HG02884 (cell line): ENCODE results near the gene EIF3J.
A peak's percentile ranks its signal among the peaks of the same experiment; 100 is the strongest.
"Not testable (repeated sequence)": the region's sequence is repeated elsewhere in the genome, so short reads cannot be mapped to it uniquely, and the experiment has no call there.

Experiments used
- ATAC-seq: cut with Tn5 transposase; IDR thresholded peaks from one replicate; pipeline ENCODE4 v1.9.1; 2021; ENCODE audit warnings: mild to moderate bottlenecking, moderate library complexity; ENCODE audit not compliant: unreplicated experiment

The EIF3J gene, protein sequence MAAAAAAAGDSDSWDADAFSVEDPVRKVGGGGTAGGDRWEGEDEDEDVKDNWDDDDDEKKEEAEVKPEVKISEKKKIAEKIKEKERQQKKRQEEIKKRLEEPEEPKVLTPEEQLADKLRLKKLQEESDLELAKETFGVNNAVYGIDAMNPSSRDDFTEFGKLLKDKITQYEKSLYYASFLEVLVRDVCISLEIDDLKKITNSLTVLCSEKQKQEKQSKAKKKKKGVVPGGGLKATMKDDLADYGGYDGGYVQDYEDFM

DNA sequence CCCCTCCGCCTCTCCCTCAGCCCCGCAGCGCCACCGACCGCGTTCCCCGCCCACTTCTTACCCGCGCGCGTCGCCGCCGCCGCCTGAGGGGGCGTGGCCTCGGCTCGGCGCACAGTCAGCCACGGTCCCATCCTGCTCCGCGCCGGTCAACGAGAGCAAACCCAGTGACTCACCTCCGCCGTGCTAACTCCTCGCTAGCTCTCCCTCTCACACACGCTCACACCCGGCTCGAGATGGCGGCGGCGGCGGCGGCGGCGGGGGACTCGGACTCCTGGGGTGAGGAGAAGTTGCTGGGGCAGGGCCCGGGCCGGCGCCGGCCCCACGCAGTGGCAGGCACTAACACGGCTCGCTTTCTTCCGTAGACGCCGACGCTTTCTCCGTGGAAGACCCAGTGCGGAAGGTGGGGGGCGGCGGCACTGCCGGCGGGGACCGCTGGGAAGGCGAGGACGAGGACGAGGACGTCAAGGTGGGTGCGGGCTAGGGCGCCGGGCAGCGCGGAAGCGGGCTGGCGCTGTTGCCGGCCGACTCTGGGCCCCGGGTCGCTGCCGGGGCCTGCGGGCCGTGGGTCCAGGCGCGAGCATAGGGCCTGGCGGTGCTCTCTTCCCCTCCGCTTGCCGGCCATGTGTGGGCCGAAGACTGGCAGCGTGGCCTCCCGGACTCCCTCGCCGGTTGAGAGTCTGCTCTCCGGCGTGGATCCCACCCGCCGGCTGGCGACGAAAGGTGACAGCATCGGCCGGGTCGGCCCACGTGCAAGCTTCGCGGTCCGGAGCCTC lies at the start of gene EIF3J:
TSS of gene EIF3J (plus strand) at position 186 of the 773 bp plus-strand sequence. CDS start at position 234, 48 bp downstream.
- ATAC-seq, result peak; percentile 77

DNA sequence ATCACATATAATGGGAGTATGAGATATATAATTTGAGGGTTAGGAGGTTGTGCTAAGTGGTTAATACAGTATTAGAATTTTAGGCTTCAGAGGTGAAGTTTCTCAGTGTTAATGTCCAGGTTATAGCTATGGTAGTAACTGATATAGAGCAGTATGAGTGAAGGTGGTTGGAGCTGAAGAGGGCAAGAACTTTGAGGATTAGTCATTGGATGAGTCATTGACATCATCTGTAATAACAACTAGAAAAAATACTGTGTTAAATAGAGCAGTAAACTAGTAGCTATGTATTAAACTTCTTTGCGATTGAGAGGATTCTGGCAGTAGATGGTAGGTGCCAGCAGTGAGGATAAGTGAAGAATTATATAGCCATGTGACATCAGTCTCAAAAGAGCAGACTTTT lies 47.5 kb upstream of the EIF3J start:
- no peak for ATAC-seq

DNA sequence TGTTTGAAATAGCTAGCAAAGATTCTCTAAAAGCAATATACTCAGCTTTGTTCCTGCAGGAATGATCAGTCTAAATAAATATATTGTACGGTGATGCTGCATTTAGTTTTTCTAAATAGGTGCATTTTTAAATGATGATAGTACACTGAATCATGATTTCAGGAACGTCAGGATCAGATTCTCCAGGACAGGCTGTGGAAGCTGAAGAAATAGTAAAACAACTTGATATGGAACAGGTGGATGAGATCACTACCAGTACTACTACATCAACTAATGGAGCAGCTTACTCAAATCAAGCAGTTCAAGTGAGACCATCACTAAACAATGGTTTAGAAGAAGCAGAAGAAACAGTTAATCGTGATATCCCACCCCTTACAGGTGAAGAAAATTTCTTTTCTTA lies 46.3 kb upstream of the EIF3J start:
- no peak for ATAC-seq

DNA sequence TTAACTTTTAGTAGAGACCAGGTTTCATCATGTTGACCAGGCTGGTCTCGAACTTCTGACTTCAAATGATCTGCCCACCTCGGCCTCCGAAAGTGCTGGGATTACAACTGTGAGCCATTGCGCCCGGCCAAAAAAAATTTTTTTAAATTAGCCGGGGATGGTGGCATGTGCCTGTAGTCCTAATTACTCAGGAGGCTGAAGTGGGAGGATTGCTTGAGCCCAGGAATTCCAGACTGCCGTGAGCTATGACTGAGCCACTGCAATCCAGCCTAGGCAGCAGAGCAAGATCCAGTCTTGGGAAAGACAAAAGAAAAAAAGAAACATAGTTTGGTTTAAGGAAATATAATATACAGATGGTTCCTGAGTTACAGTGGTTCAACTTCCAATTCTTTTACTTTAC lies 44.9 kb upstream of the EIF3J start:
- no peak for ATAC-seq

DNA sequence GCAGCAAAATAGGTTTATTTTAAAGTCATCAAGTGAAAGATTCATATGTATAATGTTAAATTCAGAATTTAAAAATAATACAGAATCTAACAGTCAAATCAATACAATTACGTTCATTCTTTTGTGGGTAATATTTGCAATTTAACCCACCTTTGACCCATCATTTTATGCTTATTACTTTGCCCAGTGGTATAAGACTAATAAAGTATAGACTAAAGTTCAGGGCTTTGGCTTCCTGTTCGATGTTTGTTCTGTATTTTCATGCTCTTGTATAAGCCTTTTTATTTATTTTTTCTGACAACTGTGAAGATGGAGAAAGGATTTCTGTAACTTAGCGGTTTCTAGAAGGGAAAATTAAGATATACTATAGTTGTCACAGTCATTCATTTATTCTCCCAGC lies 44.3 kb upstream of the EIF3J start:
- ATAC-seq, result no peak

DNA sequence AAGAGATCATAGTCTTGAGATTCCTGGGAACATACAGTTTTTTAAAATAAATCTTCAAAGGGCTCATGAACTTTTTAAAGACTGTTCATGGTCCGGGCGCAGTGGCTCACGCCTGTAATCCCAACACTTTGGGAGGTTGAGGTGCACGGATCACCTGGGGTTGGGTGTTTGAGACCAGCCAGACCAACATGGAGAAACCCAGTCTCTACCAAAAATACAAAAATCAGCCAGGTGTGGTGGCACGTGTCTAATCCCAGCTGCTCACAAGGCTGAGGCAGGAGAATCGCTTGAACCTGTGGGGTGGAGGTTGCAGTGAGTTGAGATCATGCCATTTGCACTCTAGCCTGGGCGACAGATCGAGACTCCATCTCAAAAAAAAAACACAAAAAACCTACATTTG lies 41.4 kb upstream of the EIF3J start:
- no peak for ATAC-seq

DNA sequence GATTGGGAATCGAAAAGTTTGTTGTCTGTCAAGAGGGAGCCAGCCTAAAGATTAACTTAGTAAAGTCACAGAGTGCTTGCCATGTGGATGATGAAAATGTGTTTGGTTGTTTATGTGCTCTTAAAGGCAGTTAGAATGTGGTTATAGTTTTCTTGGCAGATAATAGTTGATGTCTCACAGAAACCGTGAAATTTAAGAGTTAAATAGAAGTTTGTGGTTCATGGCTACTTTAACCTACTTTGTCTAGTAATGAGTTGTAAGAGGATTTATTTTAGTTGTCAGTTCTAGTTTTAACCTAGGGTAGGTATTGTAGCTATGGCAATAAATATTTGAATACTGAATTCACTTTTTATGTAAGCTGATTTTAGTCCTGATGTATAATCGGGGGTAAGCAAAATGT lies 36.4 kb upstream of the EIF3J start:
- no peak for ATAC-seq

DNA sequence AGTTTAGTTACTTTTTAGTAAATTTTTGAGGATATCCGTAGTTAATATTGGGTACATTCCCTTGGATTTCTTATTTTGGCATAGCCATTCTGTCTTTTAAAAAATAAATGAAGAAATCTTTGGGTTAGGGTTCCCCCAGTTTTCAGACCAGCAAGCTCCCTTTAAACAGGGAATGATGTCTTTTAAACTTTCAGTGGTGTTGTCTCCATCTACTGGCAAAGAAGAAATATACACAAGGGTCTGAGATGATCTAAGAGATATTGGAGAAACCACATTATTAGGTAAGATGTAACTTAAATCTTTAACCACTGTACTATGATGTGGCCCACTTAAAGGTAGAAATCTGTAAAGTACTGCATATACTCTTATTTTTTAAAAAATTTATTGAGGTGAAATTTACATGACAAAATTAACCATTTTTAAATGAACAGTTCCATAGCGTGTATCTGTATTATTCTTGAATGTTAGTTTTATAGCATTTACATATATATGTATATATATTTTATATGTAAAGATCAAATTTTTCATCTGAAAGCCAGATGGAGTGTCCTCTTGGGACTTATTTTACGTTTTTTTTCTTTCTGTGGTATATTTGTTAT lies 35.1 kb upstream of the EIF3J start:
- ATAC-seq, result no peak

DNA sequence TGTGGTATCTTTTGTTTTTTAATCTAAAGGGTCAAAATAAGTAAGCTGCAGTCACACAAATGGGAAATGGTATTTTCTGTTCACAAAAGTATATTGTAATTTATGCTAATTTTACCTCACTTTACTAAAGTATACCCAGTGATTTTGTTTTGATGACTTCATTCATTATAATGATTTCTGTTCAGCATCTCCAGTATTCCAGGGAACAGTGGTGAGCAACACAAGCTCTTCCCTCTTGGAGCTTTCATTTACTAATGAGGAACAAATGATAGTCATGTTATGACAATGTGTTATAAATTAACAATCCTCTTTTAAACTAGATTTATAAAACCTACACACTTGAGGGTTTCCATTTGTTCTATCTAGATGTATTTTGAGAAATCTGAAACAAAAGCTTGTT lies 20.5 kb upstream of the EIF3J start:
- ATAC-seq, result no peak

DNA sequence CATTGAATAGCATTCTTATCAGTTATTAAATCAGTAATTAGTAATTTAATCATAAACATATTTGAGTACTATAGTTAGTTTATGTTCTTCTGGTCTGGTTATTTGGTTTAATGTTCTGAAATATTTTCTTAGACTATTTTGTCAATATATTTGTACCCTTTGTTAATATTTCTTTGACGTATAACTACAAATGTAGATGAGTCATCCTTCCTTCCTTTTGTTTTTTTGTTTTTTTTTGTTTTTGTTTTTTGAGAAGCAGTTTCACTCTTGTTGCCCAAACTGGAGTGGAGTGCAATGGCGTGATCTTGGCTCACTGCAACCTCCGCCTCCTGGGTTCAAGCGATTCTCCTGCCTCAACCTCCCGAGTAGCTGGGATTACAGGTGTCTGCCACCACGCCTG lies 17.4 kb upstream of the EIF3J start:
- no peak for ATAC-seq

DNA sequence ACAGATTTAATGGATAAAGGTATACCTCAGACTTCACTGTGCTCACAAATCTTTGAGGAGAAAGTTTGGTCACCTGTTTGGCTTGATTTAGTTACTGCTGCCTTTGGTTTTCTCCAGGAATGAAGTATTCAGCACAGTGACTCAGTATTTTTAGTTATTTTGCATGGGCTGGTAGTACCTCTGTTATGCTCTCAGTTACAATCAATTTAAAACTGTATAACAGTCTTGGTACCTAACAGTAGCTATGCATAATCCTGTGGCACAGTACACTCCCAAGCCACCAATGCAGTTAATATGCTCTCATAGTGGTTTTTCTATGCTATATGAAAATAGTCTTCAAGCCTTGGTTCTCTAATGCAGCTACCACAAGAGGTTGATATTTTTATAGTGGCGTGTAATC lies 11.9 kb upstream of the EIF3J start:
- ATAC-seq, result no peak

DNA sequence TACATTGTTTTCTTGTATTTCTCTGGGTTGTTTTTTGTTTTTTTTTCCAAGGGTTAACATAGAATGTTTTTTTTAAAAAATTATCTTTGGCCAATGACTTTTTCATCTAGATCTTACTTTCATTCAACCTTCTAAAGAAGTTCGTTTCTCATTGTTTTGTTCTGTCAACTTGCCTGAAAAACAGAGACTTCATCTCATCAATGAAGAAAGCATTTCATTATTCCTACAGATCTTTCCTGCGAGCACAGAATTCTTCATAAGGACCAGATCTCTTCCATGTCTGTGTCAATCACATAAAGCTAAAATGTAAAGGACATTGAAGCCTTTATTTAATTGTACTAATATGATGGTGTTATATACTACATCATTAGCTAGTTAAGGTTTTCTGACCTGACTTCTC lies 9.7 kb upstream of the EIF3J start:
- no peak for ATAC-seq

DNA sequence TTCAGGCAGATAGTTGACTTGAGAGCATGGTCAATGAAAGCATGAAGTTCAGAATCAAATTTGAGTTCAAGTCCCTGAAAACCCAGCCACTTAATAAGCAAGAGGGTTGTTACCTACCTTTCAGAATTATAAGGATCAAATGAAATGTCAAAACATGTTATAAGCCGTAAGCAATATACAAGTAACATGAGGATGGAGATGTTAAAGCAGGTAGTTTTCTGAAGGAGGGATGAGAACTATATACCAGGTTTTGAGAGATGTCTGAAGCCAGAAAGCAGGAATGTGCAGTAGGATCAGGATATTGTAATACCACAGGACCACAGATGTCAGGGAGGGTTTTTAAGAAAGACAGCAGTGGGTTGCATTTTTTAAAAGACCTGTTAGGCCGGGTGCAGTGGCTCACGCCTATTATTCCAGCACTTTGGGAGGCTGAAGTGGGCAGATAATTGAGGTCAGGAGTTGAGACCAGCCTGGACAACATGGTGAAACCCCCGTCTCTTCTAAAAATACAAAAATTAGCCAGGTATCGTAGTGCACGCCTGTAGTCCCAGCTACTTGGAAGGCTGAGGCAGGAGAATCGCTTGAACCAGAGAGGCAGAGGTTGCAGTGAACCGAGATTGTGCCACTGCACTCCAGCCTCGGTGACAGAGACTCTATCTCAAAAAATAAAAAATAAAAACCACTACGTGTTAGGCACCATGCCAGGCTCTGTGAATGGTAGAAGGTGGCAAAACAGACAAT lies 6.9 kb upstream of the EIF3J start:
- ATAC-seq, result no peak

DNA sequence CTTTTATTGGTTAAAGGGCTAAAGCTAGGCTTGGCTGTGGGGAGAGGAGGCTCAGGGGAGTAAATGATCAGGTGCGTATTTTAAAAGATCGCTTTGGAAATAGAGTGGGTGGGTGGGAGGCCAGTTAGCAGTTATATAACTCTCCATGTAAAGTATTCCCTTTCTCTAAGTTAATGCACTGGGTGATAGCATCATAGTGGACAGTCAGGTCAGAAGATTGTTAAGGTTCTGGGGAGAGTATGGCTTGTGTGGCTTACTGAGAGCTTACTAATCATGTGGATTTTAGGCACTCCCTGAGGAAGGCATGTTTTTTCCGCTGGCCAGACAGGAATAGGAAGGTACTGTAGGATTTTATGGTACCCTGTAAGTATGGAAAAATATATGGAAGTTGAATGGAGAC lies 6.3 kb upstream of the EIF3J start:
- no peak for ATAC-seq

DNA sequence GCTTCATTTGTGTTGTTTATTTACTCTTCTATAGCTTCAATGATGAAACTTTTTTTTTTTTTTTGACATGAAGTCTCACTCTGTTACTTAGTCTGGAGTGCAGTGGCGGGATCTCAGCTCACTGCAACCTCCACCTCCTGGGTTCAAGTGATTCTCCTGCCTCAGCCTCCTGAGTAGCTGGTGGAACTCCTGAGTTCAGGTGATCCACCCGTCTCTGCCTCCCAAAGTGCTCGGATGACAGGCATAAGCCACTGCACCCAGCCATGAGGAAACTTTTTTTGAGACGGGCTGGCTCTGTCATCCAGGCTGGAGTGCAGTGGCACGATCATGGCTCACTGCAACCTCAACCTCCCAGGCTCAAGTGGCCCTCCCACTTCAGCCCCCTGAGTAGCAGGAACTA lies 4.7 kb upstream of the EIF3J start:
- ATAC-seq, result not testable (repeated sequence)

DNA sequence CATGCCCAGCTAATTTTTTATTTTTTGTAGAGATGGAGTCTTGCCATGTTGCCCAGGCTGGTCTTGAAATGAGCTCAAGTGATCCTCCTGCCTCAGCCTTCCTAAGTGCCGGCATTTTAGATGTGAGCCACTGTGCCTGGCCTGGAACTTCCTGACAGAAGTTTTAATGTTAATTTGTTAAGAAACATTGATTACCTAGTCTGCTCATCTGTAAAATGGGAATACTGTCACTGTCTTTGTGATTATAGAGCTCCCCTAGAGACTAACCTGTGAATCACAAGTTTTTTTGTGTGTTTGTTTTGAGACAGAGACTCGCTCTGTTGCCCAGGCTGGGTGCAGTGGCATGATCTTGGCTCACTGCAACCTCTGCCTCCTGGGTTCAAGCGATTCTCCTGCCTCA lies 4.3 kb upstream of the EIF3J start:
- no peak for ATAC-seq

DNA sequence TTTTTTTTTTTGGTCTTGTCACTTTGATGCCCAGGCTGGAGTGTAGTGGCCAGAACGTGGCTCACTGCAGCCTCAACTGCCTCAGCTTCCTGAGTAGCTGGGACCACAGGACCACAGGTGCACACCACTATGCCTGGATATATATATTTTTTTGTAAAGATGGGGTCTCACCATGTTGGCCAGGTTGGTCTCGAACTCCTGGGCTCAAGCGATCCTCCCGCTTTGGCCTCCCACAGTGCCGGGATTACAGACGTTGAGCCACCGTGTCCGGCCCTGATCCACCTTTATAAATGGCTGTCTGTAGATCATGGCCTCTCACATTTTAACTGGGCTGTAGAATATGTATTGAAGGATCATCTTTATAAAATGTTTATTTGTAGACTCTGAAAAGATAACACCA lies 1.9 kb upstream of the EIF3J start:
- no peak for ATAC-seq

DNA sequence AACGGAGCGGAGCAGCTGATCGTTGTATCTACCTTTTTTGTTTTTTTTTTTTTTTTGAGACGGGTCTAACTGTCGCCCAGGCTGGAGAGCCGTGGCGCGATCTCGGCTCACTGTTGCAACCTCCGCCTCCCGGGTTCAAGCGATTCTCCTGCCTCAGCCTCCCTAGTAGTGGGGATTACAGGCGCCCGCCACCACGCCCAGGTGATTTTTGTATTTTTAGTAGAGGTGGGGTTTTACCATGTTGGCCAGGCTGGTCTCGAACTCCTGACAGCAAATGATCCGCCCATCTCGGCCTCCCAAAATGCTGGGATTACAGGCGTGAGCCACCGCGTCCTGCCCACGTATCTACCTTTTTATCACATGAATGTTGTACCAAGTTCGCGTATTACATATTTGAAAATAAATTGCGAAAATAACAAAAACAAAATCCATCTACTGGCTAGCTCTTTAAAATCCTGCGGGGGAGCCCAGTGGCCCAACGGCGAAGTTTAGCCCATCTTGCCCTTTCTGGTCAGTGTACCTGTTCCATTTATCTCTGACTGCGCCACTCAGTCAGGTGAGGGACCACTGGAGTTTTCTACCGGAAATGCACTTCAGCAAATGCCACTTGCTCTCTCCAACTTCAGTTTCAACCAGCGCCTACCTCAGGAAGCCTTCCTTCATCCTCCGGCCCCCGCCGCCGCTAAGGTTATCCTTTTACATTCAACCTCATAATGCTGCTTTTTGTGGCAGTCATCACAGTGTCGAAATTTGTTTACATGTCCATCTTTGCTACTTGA lies 1.2 kb upstream of the EIF3J start:
- no peak for ATAC-seq

DNA sequence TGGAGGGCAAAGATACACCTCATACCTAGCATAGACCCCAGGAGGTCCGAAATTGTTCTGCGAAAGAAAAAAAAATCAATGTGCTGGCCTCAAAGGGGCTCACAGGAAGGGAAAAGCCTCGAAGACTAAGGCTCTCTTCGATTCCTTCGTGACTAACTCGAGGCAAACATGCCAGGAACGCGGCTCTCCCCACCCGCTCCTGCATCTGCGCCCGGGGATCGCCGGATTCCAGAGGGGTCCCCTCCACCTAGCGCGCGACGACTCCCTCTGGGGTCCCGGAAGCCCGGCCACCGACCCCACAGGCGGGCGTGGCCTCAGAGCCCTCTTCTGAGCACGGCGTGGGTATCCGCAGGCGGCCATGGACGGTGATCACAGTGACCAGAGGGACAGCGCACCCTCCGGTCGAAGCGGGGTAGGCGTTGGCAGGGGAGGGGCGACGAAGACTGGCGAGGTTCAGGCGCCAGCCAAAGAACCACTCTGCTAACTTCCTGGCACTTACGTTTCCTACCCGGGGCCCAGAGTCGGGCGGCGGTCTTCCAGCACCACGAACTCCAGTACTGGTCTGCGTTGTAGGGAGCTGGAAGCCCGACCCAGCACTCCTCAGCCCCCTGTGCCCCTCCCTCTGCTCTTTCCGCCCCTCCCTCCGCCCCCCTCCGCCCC lies 515 bp upstream of the EIF3J start:
- peak; percentile 45 for ATAC-seq

DNA sequence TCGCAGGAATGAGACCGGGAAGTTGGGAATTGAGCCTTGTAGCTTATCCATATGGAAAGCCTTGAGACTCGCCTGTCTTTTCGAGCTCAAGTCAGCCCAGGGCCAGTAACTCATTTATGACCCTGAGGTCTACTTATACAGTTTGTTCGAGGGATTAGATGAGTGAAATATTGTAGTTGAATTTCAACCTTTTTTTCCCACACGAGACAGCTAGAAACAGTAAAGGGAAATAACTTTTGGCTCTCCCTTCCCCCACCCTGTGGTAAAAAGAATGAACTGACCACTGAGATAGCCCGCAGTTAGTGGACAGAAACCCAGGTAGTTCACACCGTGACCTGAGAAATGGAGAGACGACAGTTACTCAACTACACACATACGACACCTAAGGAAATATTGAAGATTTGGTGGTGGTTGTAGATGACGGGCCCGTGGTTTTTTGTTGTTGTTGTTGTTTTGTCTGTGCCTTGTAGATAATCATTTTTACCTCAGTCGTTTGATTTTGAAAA lies 841 bp downstream of the EIF3J start:
- ATAC-seq, result no peak
